Lower leg skin (tissue), 3 donors: ENCODE results near the gene EHD4.

Experiments used
- CTCF ChIP-seq, 3 donors: fragments of 450-650 bp; IDR thresholded peaks; one replicate each; pipeline ENCODE4 v1.5.1; 2016; ENCODE audit warnings: antibody characterized with exemption in 3 of 3, mild to moderate bottlenecking in 3 of 3, moderate library complexity in 2 of 3
- POLR2A ChIP-seq, 2 donors: fragments of 450-650 bp; IDR thresholded peaks; one replicate each; pipeline ENCODE4 v1.6.1; 2016 to 2017; ENCODE audit warnings: antibody characterized with exemption in 2 of 2, mild to moderate bottlenecking in 1 of 2, moderate library complexity in 1 of 2

- TF ChIP-seq CTCF (IDR thresholded peaks at IDR 0.05) (no peak), POLR2A (IDR thresholded peaks at IDR 0.05) (no peak)
Measured at GRCh38 chr15:41908736-41909461, 63.5 kb downstream of the EHD4 start.
